RWPE1 (cell line): Measurements from ENCODE around the gene BICDL2.
A peak's percentile ranks its signal among the peaks of the same experiment; 100 is the strongest.

Source experiments
- CTCF ChIA-PET: fragments of 350-600 bp; sonication (Branson Sonifier 250); formaldehyde crosslinking; extraction: SDS; loops from one replicate; lab custom pipeline; 2021; lab: Yijun Ruan, JAX
- POLR2A ChIA-PET: fragments of 400-600 bp; formaldehyde crosslinking; extraction: SDS; loops from one replicate; lab custom pipeline; 2020; ENCODE audit warnings: antibody characterized with exemption; ENCODE audit not compliant: low non-redundant PET; lab: Yijun Ruan, JAX
- DNase-seq: peaks from one replicate; pipeline ENCODE4 v3.0.0; 2012; ENCODE audit warnings: low spot score
- H3K27ac ChIP-seq: fragments of 450-650 bp; 2 replicates; pipeline ENCODE4 v1.5.1; 2017
- TF ChIP-seq, protein P1 (sequence below): fragments of 450-650 bp; conservative IDR thresholded peaks from 2 replicates; pipeline ENCODE4 v1.5.1; 2017; ENCODE audit warnings: low read depth, mild to moderate bottlenecking

Gene BICDL2

DNA sequence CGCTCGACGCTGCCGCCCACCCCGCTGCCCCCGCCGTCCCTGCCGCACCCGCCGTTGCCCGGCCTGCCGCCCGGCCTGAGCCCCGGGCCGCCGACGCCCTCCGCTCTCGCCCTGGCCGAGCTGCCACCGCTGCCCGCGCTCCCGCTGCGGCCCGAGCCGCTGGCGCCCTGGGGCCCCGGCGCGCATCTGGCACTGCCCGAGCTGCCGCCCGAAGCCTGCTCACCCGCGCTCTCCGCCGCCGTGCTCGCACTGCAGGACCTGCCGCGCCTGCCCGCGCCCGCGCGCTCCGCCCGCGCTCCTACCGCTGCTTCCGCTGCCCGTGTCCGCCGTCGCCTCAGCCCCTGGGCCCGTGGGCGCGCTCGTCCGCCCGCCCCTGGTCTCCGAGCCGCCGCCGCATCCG is 32.4 kb downstream of the BICDL2 start:
- TF ChIP-seq, protein P1, sequence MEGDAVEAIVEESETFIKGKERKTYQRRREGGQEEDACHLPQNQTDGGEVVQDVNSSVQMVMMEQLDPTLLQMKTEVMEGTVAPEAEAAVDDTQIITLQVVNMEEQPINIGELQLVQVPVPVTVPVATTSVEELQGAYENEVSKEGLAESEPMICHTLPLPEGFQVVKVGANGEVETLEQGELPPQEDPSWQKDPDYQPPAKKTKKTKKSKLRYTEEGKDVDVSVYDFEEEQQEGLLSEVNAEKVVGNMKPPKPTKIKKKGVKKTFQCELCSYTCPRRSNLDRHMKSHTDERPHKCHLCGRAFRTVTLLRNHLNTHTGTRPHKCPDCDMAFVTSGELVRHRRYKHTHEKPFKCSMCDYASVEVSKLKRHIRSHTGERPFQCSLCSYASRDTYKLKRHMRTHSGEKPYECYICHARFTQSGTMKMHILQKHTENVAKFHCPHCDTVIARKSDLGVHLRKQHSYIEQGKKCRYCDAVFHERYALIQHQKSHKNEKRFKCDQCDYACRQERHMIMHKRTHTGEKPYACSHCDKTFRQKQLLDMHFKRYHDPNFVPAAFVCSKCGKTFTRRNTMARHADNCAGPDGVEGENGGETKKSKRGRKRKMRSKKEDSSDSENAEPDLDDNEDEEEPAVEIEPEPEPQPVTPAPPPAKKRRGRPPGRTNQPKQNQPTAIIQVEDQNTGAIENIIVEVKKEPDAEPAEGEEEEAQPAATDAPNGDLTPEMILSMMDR: no peak
- ChIA-PET POLR2A (interaction anchor here (2.1 to 3.1 kb wide), 2 partner anchors 18 to 24 kb away, joined by 6 to 48 read pairs; partner anchors contain the start of genes HCFC1R1, THOC6 and TNFRSF12A), CTCF (interaction anchor here (0.6 to 3.9 kb wide), 6 partner anchors 10 to 199 kb away, joined by 3 to 19 read pairs (median 6); partner anchors contain the start of gene TNFRSF12A)
- no peak overlapping the region for H3K27ac ChIP-seq
- DNase-seq: no peak

DNA sequence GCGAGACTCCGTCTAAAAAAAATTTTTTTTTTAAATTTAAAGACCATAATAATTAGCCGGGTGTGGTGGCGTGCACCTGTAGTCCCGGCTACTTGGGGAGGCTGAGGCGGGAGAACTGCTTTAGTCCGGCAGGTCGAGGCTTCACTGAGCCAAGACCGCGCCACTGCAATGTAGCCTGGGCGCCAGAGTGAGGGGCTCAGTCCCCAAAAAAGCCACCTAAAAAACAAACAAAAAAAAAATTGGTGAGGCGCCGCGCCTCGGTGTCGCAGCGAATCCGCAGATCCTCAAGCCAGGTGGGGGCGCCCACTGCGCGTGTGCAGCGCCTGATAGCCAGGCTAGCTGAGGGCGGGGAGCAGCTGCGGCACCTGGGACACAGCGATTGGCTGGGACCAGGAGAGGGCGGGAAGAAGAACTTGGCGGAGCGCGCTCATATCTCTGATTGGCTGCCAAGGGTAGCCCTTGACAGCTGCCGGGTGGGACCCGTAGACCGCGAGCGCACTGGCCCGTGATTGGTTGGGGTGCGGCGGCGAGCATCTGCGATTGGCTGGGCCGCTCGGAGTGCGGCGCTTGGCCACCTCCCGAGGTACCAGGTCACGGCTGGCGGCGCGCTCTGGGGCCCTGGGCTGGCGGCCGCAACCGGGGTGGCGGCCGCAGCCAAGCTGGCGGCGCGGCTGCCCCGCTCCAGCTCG is 33.0 kb downstream of the BICDL2 start:
- CTCF ChIA-PET: interaction anchor here (0.6 to 3.9 kb wide), 8 partner anchors 10 to 199 kb away, joined by 3 to 19 read pairs (median 6); partner anchors contain the start of gene TNFRSF12A
- H3K27ac ChIP-seq: no peak overlapping the region
- TF ChIP-seq, protein P1: peak; percentile 86
- POLR2A ChIA-PET: interaction anchor here (2.1 to 3.1 kb wide), 2 partner anchors 18 to 24 kb away, joined by 6 to 48 read pairs; partner anchors contain the start of genes HCFC1R1, THOC6 and TNFRSF12A
- peak; percentile 99 for DNase-seq

DNA sequence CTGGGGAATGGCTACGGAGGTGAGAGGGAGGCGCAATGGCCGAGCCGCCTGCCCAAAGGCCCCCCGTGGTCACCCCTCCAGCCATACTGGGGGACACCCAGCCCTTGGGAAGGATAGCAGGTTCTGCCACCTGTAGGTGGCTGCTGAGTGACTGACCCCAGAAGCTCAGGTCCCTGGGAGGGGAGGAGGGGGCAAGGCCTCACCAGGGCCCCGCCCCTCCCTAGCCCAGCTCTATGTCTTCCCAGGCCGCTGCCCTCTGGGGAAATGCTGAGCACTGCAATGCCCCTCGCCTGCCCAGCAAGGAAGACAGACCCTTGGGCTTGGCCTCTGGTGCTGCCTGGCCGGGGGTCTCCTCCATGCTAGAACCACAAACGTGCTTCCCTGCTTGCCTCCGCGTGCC is 35.4 kb downstream of the BICDL2 start:
- TF ChIP-seq, protein P1: no peak
- DNase-seq: no peak
- CTCF ChIA-PET: interaction anchor here (2.5 to 3.9 kb wide), 2 partner anchors 27 to 30 kb away, joined by 10 to 19 read pairs; no protein-coding TSS in a partner anchor
- no peak overlapping the region for H3K27ac ChIP-seq
- POLR2A ChIA-PET: interaction anchor here (1.2 kb wide), 1 partner anchor 27 kb away, joined by 3 read pairs; no protein-coding TSS in a partner anchor

DNA sequence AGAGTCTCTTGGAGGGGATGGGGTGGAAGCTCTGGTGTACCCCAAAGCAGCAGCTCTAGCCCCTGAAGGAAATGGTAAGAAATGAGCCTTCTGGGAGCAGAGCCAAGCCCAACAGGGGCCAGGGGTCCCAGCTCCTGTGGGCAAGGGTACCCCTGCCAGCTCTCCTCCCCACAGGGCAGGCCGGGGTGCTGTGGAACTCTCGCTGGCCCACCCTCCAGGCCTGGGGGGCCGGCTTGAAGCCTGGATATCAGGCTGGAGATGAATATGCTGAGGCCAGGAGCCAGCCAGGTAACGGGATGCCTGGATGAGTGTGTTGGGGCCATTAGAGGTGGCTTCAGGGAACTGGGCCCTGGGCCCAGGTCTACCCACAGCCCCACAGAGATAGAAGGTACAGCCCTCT is 36.2 kb downstream of the BICDL2 start:
- TF ChIP-seq, protein P1: no peak
- no peak for DNase-seq
- CTCF ChIA-PET: interaction anchor here (3.9 kb wide), 1 partner anchor 27 kb away, joined by 19 read pairs; no protein-coding TSS in a partner anchor
- H3K27ac ChIP-seq: no peak overlapping the region
- POLR2A ChIA-PET: interaction anchor here (1.2 kb wide), 1 partner anchor 27 kb away, joined by 3 read pairs; no protein-coding TSS in a partner anchor

DNA sequence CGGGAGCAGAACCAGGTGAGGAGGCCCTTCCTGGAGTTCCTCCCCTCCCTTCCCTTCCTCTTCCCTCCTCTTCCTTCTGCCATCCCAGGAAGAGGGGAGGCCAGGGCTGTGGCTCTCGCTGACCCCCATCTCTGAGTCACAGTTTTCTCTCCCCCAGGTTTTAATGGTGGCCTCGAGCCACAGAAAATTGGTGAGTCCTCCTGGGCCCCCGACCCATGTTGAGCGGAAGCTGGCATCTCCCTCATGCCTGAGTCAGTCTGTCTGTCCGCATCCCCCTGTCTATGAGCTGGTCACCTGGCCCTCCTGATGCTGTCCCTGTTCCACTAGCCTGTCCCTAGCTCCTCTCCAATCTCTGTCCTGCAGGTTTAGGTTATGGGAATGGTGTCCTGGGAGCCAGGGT is 36.8 kb downstream of the BICDL2 start:
- ChIA-PET POLR2A (no interaction called here), CTCF (no interaction called here)
- H3K27ac ChIP-seq: no peak overlapping the region
- DNase-seq: no peak
- TF ChIP-seq, protein P1: no peak

DNA sequence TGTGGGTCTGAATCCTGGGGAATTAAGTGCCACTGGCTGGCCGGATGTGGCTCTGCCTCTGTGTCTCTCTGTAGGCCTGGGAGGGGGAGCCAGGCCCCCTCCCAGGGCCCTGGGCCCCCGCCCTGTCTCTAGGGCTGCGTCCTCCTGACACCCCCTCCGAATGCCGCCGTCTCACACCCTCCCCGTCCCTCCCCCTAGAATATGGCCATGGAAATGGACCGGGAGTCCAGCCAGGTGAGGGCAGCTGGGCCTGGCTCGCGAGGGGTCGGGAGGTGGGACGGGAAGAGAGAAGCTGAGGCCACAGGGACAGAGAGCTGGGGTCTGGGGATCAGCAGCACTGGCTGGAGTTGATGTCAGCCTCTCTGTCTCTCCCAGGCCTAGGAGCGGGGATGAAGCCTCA is 40.4 kb downstream of the BICDL2 start:
- peak overlapping the region; percentile 30; the same call in 1 of the 2 replicates for H3K27ac ChIP-seq
- TF ChIP-seq, protein P1: no peak
- DNase-seq: no peak
- CTCF ChIA-PET: interaction anchor here (0.5 to 0.7 kb wide), 2 partner anchors 16 to 32 kb away, joined by 3 to 6 read pairs; no protein-coding TSS in a partner anchor
- POLR2A ChIA-PET: no interaction called here
